GM19023 (cell line): ENCODE measurements around the gene KCNK15.

Experiments used
- ATAC-seq: cut with Tn5 transposase; IDR thresholded peaks from one replicate; pipeline ENCODE4 v1.9.1; 2021; ENCODE audit warnings: mild to moderate bottlenecking, moderate library complexity; ENCODE audit not compliant: unreplicated experiment

Gene KCNK15

GRCh38 chr20:44735816-44736169 lies 9.9 kb upstream of the KCNK15 start:
- no peak for ATAC-seq

DNA sequence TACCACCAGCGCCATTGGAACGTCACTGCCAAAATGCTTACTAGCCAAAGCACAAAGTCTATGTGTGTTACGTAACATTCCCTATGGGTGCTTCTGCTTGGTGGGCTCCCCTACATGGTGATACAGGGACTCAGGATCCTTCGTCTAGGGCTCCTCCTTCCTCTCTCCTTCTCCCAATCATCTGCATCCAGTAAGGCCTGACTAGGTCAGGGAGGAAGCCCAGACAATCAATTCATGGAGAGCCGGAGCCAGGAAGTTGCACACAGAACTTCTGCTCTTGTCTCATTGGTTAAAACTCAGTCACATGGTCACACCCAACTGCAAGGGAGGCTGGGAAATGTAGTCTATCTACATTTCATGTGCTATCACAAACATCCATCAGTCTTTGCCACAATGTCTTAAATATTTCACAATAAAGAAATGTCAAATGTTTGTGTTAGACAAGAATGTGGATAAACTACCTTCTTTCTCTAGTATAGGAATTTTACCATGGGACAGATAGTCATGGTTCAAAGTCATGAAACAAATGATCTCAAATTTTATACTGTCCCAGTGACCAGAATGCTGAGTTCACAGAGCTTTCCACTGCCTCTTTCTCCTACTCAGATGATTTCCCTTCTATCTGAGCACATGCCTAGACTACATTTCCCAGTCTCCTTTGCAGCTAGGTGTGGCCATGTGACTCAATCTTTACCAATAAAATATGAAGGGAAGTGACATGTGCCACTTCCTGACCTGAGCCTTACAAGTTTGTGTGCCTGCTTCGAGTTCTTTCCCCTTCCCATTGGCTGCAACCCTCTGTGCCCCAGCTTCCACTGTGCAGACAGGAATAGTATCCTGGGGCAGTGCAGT lies 9.3 kb upstream of the KCNK15 start:
- no peak for ATAC-seq

DNA sequence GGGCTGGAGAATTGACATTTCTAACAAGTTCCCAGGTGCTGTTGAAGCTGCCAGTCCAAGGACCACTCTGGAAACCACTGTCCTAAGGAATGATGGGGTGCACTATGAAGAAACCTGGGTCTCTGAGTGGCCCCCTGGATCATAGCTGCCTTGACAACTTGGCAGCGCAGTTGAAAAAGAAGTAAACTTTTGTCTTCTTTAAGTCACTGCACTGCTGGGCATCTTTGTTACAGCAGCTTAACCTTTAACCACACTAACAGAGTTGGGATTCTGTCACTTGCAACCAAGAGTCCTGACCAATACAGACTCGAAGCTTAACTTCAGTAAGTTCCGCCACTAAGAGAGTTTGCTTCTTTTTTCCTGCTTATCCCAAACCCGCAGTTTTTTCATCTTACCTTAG lies 8.5 kb upstream of the KCNK15 start:
- no peak for ATAC-seq

DNA sequence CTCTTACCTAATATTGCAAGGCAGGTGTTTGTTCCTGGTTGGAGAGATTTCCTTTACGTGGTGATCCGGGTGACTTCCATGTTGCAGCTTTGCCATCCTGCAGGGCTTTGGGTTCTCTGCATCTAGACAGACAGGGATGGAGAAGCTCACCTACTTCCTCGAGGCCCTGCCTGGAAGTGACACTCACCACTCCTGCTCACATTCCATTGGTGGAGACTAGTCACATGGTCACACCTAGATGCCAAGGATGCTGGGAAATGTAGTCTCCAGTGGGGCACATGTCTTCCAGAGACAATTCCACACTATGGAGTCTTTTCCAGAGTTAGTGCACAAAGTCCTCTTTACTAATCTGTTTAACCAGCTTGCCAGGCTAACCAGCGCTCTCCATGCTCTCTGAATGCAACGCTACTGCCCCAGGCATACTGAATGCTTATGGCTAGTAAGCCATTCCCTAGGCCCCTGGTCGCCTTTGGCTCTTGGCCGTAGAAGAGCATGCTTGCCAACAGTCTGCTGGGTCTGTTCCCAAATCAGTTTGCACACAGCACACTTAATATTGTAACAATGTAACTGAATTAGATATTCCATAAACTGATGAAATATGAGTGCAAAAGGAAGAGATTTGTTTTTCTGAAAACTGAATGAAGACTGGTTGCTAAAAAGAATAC lies 6.7 kb upstream of the KCNK15 start:
- ATAC-seq, result no peak

- no peak for ATAC-seq
These were observed 5.7 kb upstream of the KCNK15 start for GRCh38 chr20:44739942-44740341.

GRCh38 chr20:44742304-44743079 lies 3.2 kb upstream of the KCNK15 start:
- ATAC-seq, result no peak

- no peak for ATAC-seq
These were observed 2.5 kb upstream of the KCNK15 start for GRCh38 chr20:44743080-44743701.

- no peak for ATAC-seq
These were observed 1.6 kb upstream of the KCNK15 start for GRCh38 chr20:44743916-44744655.

- no peak for ATAC-seq
These were observed 505 bp upstream of the KCNK15 start for GRCh38 chr20:44745122-44745597.

- ATAC-seq, result no peak
These were observed 901 bp downstream of the KCNK15 start for GRCh38 chr20:44746367-44747165.

DNA sequence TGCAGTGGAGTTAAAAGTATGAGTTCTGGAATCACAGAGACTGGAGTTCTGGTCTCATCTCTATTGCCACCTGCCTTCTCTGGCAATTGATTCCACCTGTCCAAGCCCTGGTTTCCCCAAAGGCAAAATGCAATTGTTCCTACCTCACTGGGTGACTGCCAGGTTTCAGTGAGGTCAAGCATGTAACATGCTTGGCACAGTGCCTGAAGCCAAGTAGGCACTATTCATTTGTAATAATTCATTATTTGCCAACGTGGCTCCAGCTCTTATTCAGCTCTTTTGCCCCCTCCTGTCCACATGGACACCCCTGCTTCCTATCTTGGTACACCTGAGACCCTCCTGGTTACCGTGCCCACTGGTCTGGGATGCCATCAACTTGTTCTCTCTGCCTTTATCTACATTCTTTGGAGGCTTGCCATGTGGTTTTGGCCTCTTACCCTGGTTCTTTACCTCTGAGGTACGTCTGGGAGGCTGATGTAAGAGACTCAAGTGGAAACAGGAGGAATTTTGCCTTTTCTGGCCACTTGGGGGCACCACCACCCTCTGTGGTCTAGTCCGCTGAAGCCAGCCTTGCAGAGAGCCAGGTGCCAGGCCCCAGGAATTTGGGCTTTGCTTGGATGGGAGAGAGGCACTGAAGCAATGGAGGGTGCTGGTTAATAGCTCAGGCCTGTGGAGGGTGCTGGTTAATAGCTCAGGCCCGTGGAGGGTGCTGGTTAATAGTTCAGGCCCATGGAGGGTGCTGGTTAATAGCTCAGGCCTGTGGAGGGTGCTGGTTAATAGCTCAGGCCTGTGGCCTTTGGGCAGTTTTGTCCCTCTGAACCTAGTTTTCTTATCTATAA lies 1.7 kb downstream of the KCNK15 start:
- ATAC-seq, result no peak

GRCh38 chr20:44748005-44748370 lies 2.3 kb downstream of the KCNK15 start:
- ATAC-seq, result no peak

DNA sequence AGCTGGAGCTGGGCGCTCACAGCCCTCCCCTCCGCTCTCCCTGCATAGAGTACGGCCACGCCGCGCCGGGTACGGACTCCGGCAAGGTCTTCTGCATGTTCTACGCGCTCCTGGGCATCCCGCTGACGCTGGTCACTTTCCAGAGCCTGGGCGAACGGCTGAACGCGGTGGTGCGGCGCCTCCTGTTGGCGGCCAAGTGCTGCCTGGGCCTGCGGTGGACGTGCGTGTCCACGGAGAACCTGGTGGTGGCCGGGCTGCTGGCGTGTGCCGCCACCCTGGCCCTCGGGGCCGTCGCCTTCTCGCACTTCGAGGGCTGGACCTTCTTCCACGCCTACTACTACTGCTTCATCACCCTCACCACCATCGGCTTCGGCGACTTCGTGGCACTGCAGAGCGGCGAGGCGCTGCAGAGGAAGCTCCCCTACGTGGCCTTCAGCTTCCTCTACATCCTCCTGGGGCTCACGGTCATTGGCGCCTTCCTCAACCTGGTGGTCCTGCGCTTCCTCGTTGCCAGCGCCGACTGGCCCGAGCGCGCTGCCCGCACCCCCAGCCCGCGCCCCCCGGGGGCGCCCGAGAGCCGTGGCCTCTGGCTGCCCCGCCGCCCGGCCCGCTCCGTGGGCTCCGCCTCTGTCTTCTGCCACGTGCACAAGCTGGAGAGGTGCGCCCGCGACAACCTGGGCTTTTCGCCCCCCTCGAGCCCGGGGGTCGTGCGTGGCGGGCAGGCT lies 4.6 kb downstream of the KCNK15 start:
- ATAC-seq, result no peak

DNA sequence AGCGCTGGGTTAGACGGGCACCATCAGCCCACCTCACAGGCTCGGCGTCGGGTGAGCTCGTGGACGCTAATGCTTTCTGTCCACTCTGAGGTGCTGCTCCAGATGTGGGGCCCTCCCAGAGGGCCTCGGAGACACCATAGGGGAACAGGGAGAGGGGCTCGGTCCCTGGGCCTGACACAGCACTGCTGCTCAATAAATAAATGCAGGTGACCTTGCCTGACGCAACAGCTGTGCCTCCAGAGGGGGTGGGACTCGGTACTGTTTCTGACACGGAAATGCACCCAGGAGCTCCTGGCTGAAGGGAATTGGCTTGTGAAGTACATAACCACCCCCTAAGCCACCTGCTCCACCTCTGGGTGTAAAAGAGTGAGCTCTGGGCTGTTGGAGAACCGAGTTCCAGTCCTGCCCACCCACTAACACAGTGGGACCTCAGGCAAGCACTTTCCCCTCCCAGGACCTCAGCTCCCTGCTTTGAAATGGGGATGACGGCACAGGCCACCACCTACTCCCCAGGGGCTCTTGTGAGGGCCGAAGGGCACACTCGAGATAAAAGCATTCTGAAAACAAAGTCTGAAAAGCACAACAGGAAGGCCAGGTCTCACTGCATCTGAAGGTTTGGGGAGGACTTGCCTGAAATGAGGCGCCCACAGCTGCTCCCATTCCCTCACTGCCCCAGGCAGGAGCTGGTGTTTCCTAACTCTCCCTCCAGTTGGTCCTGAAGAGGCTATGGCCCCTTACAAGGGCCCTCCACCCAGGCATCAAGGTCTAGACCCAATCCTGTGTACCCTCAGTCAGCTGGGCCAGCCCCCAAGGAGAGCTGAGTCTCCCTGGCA lies 6.7 kb downstream of the KCNK15 start:
- no peak for ATAC-seq

DNA sequence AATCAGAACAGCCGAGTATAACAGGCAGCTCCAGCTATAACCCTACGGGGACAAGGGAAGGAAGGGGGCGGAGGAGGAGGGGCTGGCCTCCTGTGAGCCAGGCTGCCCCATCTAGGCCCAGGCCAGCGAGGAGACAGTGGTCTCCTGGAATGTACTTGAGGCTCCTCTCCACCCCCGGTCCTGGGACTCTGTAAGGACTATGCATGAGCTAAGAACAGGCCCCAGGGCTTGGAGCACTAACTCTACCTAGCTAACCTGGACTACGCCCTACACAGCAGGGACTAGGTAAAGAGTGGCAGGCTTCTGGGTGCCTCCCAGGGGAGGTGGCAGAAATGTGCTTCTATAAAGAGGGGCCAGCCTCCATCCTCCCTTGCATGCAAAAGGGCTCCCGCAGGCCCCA lies 8.9 kb downstream of the KCNK15 start:
- ATAC-seq, result no peak

GRCh38 chr20:44756011-44756688 lies 10.5 kb downstream of the KCNK15 start:
- ATAC-seq, result no peak

GRCh38 chr20:44756956-44757355 lies 11.3 kb downstream of the KCNK15 start:
- no peak for ATAC-seq
